Ectodermal cell (in vitro differentiated cells): ENCODE data around the gene ROBO4.

Experiments used
- H3K27ac ChIP-seq: 2 replicates; pipeline ENCODE4 v1.7.0; 2013; ENCODE audit warnings: mild to moderate bottlenecking, low read depth, low read length; ENCODE audit not compliant: insufficient read depth, poor library complexity, severe bottlenecking
- H3K27me3 ChIP-seq: 2 replicates; pipeline ENCODE4 v1.7.0; 2013; ENCODE audit warnings: mild to moderate bottlenecking, low read length; ENCODE audit not compliant: insufficient read depth, control insufficient read depth, poor library complexity, severe bottlenecking
- H3K36me3 ChIP-seq: one replicate; pipeline ENCODE4 v1.7.0; 2013; ENCODE audit warnings: low read length; ENCODE audit not compliant: control insufficient read depth, insufficient read depth
- H3K4me1 ChIP-seq: one replicate; pipeline ENCODE4 v1.7.0; 2013; ENCODE audit warnings: low read length; ENCODE audit not compliant: control insufficient read depth, insufficient read depth
- H3K4me3 ChIP-seq: 2 replicates; pipeline ENCODE4 v1.7.0; 2013; ENCODE audit warnings: low read depth, low read length, control low read depth; ENCODE audit not compliant: insufficient read depth
- H3K9me3 ChIP-seq: 2 replicates; pipeline ENCODE4 v1.7.0; 2013; ENCODE audit warnings: mild to moderate bottlenecking, low read length, moderate library complexity; ENCODE audit not compliant: control insufficient read depth
- WGBS, 2 experiments: methylation state at CpG; one replicate each; pipeline ENCODE4 v1.1.7; 2013; ENCODE audit warnings: missing lambda C conversion rate in 2 of 2; 5-methylcytosine and 5-hydroxymethylcytosine counted together

ROBO4 gene

DNA sequence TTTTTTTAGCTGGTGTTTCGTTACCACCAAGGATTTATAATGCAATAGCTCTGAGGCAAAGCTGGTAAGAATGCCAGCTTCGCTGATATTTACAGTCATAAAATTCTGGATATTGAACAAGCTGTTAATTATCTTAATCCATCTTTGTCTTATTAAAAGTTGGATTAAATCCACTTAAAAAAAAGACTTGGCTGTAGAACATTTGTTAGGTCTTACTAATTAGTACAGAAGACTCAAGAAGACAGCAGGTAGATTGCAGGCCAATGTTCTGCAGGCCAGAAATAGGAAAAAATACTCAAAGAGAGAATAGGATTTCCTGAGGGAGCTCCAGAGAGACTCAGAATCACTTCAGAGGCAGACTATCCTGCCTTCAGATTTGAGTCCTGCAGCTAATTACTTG is 7.5 kb downstream of the ROBO4 start:
- H3K27ac ChIP-seq, result no peak overlapping the region
- H3K4me1 ChIP-seq, result no peaks in the 10 kb centered on the region
- H3K27me3 ChIP-seq, result no peaks in the 10 kb centered on the region
- no peaks in the 10 kb centered on the region for H3K9me3 ChIP-seq
- no peaks in the 10 kb centered on the region for H3K36me3 ChIP-seq
- 97 to 100% methylated on average over 1 to 2 of the region's 2 CpGs for WGBS, 2 experiments
- no peak overlapping the region for H3K4me3 ChIP-seq

DNA sequence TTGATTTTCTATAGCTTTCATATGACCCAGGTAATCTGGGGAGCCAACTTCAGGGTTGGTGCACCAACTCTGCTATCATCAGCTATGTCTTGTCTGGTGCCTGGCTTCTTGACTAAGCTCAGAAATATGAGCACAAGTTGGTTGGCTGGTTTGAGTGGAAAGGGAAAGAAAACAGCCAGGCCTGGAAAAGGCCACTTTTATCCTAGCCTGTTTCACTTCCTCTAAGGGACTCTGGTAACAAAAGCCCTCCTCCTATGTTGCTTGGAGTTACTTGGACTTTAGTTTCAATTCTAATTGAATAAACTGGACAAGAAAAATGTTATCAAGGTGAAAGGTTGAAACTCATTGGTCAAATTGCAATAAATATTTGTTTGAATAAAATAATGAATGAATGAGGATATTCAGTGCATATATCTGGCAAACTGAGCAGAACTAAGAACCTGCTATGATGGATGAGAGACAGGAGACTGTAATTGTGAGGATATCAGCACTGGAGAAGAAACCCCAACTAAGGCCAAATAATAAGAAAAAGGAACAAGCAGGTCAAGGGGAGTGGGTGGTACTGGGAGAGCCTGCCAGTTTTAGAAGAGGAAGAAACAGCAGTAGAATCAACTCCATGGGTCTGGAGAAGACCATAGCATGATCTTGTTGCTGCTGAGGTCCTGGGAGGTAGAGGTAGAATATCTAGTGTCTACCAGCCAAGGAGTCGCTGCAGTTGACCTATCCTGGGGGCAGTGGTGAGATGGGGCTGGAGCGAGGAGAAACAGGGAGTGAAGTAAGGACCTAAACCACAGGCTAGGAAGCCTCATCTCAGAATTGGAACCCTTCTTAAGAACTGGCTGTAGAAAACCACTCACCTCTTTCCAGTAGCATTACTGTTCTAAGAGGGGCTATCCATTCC is 8.2 kb downstream of the ROBO4 start:
- Histone ChIP-seq H3K4me3 (no peak overlapping the region), H3K4me1 (no peaks in the 10 kb centered on the region), H3K9me3 (no peaks in the 10 kb centered on the region), H3K27ac (no peak overlapping the region), H3K36me3 (no peaks in the 10 kb centered on the region), H3K27me3 (no peaks in the 10 kb centered on the region)
- 85 to 93% methylated on average over 2 of the region's 2 CpGs for WGBS, 2 experiments

DNA sequence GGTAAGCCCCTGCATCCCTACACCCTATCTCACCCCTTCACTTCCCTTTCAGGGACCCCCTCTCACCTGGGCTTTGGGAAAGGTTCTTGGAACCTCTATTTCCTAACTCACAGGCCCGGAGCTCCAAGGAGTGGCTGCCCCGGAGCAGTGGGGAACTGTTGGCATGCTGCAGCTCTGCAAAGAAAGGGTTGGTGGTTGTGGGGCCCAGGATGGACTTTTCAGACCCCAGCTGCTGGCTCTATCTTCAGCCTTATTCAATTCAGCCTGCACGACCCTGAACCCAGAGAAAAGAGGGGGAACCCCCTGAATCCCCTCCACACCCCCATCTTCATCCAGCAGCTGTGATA is 10.0 kb downstream of the ROBO4 start:
- Histone ChIP-seq H3K27me3 (no peaks in the 10 kb centered on the region), H3K36me3 (no peaks in the 10 kb centered on the region), H3K4me1 (peaks cover 1% of the 10 kb centered on the region), H3K9me3 (no peaks in the 10 kb centered on the region), H3K4me3 (no peak overlapping the region), H3K27ac (no peak overlapping the region)
- 87 to 89% methylated on average over 3 of the region's 3 CpGs for WGBS, 2 experiments

DNA sequence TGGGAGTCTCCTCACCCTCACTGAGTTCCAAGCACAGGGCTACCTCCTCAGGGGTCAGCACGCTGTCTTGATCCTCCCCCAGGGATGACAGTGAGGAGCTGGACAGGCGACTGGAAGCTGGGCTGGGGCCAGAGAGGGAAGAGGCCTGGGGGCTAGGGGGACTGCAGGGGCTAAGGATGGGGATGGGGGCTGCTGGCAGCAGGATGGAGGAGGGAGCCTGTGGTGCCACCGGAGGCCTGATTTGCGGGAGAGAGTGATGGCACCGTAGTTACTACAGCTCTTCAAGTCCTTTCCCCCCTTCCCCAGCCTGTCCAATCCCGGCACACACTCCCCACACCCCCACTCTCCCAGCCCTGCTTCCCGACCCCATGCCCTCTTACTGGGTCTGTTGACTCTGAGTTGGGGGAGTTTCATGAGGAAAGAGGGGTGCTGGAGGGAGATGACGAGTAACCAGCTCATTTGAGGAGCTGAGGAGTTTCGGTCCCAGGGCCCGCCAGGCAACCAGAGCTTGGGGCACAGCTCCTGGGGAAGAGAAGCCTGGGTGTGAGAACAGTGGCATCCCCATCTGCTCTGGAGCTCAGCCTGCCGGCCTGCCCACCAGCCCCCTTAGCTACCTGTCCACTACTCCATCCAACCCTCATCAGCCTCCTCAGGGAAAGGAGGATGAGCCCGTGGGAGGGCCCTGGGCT is 10.5 kb downstream of the ROBO4 start:
- 84 to 93% methylated on average over 10 to 12 of the region's 12 CpGs for WGBS, 2 experiments

DNA sequence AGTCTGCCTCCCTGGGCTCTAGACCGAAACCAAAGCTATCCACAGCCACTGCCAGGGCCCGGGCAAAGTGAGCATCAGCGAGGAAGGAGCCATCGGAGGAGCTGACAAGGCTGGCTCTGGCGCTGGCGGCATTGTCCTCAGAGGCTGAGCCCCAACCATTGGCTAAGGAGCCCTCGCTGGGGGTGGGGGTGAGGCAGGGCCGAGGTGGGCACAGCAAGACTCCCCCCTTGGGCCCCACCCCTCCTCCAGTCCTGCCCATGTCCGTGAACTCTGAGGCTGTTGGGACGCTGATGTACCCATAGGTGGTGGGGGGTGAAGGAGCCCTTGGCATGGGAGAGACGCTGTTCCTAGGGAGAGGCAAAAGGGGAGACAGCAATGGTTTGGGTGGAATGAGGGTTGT is 11.2 kb downstream of the ROBO4 start:
- Histone ChIP-seq H3K4me1 (peaks cover 8% of the 10 kb centered on the region), H3K27ac (no peak overlapping the region), H3K27me3 (no peaks in the 10 kb centered on the region), H3K4me3 (no peak overlapping the region), H3K9me3 (no peaks in the 10 kb centered on the region), H3K36me3 (no peaks in the 10 kb centered on the region)
- WGBS, 2 experiments, result 88 to 89% methylated on average over 11 of the region's 11 CpGs

More for the DNA sequence above, 10.5 kb downstream of the ROBO4 start:
- H3K4me3 ChIP-seq, result no peak overlapping the region
- H3K27ac ChIP-seq, result no peak overlapping the region
- H3K27me3 ChIP-seq, result no peaks in the 10 kb centered on the region
- peaks cover 6% of the 10 kb centered on the region for H3K4me1 ChIP-seq
- H3K9me3 ChIP-seq, result no peaks in the 10 kb centered on the region
- H3K36me3 ChIP-seq, result no peaks in the 10 kb centered on the region

DNA sequence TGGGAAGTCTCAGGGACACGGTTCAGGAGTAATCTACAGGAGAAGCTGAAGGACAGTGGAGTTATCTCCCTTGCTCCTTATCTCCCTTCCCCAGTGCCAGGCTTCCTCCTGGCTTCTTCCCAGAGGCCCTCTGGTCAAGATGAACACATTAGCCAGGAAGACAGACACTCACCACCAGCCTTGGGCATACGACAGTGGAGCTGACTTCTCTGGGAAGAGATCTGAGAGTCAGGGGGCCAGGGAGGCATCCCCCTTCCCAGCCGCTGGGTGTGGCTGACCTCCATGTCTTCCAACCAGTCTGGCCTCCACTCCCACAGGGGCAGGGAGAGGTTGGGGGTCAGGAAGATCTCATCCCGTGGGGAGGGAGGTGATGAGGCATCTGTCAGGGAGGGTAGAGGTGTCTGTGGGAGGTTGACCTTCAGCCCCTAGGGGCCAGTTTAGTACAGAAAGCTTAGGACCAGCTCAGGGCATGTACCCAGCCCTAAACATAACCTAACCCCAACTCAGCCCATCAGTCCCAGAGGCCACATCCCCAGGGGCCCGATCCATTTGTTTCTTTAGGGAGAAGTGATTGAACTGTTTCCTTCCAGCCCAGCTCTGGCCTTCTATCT is 12.7 kb downstream of the ROBO4 start:
- Histone ChIP-seq H3K27ac (no peak overlapping the region), H3K9me3 (no peaks in the 10 kb centered on the region), H3K4me1 (peaks cover 8% of the 10 kb centered on the region), H3K4me3 (no peak overlapping the region), H3K36me3 (no peaks in the 10 kb centered on the region), H3K27me3 (no peaks in the 10 kb centered on the region)
- WGBS, 2 experiments, result 92 to 97% methylated on average over 5 of the region's 5 CpGs

DNA sequence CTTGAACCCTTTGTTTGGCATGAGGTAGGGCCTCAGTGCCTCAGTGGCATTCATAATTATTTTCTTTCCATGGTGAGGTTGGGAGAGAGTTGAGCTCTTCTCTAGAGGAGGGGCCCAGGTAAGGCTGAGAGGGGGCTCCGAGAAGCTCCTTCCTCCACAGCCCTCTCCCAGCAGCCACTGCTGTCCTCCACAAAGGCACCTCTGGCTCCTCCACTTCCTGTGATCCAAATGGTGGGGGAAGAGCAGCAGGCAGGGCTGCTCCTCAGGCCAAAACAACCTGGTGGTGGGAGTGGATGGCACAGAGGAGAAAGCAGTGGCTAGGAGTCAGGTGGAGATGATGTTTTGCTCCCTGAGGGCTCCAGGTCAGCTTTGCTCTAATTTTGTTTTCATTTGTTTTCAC is 13.3 kb downstream of the ROBO4 start:
- WGBS, 2 experiments, result 88 to 96% methylated on average over 1 of the region's 1 CpG
- no peaks in the 10 kb centered on the region for H3K36me3 ChIP-seq
- no peaks in the 10 kb centered on the region for H3K27me3 ChIP-seq
- no peaks in the 10 kb centered on the region for H3K9me3 ChIP-seq
- H3K4me1 ChIP-seq, result peaks cover 8% of the 10 kb centered on the region
- H3K4me3 ChIP-seq, result no peak overlapping the region
- no peak overlapping the region for H3K27ac ChIP-seq

DNA sequence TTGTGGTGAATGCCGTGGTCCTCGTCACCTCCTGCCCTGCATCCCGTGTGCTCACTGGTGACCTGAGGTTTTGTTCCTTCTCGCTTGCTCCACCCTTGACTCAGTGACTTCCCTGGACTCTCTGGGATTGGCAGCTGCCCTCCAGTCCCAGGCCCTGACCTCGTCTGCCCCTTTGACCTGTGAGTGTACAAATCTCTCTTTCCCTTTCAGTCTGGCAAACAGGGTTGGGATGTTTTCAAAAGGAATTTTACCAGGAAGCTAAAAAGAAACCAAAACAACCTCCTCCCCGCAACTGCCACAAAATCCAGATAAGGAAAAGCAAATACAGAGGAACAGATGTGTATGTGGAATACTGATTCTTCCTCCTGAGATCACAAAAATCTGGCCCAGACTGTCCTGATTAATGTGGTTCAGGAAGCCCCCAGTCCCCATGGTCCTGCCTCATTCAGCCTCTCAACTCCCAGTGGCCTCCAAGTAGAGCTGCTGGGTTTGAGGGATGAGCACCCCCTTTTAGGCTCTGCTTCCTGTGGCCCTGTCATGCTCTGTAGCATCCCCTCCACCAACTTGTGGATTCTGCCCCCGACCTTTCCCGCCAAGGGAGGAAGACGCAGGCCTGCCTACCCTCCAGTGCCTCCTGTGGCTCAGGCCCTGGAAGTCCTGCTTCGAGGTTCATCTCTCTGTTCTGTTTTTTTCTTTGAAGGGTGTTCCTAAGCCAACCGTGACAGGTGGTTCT is 15.2 kb downstream of the ROBO4 start:
- Histone ChIP-seq H3K36me3 (no peaks in the 10 kb centered on the region), H3K27ac (no peak overlapping the region), H3K27me3 (no peaks in the 10 kb centered on the region), H3K9me3 (no peaks in the 10 kb centered on the region), H3K4me1 (peaks cover 8% of the 10 kb centered on the region), H3K4me3 (no peak overlapping the region)
- WGBS, 2 experiments, result 89% methylated on average over 10 to 11 of the region's 11 CpGs

DNA sequence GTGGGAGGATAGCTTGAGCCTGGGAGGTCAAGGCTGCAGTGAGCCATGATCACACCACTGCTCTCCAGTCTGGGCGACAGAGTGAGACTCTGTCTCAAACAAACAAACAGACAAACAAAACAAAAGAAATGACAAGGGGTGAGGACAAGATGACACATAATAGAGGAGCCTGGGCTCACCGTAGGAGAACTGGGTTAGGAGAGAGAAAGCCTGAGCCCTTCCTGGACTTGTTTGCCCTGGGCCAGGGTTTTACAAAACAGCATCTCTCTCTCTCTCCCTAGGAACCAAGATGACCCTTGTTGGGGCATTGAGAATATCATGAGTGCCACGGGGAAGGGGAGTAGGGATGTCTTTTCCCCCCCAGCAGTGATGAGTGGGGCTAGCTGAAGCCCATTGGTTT is 16.7 kb downstream of the ROBO4 start:
- Histone ChIP-seq H3K4me1 (peaks cover 8% of the 10 kb centered on the region), H3K4me3 (no peak overlapping the region), H3K36me3 (no peaks in the 10 kb centered on the region), H3K9me3 (no peaks in the 10 kb centered on the region), H3K27ac (no peak overlapping the region), H3K27me3 (peaks cover 2% of the 10 kb centered on the region)
- WGBS, 2 experiments, result 80 to 82% methylated on average over 3 of the region's 3 CpGs

DNA sequence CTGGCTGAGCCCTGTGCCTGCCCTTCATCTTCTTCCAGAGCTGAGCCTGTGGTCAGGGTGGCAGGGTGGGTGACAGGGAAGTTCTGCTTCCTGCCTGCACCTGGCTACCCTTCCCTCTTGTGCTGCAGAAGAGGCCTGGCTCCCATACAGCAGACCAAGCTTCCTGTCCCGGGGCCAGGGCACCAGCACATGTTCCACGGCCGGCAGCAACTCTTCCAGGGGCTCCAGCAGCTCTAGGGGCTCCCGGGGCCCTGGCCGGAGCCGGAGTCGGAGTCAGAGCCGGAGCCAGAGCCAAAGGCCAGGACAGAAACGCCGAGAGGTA is 17.4 kb downstream of the ROBO4 start:
- WGBS, 2 experiments, result 93% methylated on average over 10 of the region's 10 CpGs
- Histone ChIP-seq H3K4me3 (no peak overlapping the region), H3K36me3 (no peaks in the 10 kb centered on the region), H3K27me3 (peaks cover 9% of the 10 kb centered on the region), H3K9me3 (no peaks in the 10 kb centered on the region), H3K27ac (no peak overlapping the region), H3K4me1 (peaks cover 13% of the 10 kb centered on the region)
